Ureter (tissue), 1 donor: ENCODE results near the gene MTFP1. TPM values are rescaled to one million over a fixed set of nuclear protein-coding genes. Genes with fewer than 3 reads are reported as not detected.
"Not testable (repeated sequence)": the region's sequence is repeated elsewhere in the genome, so short reads cannot be mapped to it uniquely, and the experiment has no call there.

Experiments used
- DNase-seq: peaks from one replicate; pipeline ENCODE4 v3.0.0-alpha.2; 2020; ENCODE audit warnings: low spot score
- total RNA-seq: library from RNA; stranded (reverse); gene quantifications from one replicate; pipeline ENCODE4 v1.2.4, GENCODE V29; 2023
- donor health status: DM: yes; HTN: yes; CAD: no.

The MTFP1 gene, protein sequence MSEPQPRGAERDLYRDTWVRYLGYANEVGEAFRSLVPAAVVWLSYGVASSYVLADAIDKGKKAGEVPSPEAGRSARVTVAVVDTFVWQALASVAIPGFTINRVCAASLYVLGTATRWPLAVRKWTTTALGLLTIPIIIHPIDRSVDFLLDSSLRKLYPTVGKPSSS
- 9.1 TPM for total RNA-seq

DNA sequence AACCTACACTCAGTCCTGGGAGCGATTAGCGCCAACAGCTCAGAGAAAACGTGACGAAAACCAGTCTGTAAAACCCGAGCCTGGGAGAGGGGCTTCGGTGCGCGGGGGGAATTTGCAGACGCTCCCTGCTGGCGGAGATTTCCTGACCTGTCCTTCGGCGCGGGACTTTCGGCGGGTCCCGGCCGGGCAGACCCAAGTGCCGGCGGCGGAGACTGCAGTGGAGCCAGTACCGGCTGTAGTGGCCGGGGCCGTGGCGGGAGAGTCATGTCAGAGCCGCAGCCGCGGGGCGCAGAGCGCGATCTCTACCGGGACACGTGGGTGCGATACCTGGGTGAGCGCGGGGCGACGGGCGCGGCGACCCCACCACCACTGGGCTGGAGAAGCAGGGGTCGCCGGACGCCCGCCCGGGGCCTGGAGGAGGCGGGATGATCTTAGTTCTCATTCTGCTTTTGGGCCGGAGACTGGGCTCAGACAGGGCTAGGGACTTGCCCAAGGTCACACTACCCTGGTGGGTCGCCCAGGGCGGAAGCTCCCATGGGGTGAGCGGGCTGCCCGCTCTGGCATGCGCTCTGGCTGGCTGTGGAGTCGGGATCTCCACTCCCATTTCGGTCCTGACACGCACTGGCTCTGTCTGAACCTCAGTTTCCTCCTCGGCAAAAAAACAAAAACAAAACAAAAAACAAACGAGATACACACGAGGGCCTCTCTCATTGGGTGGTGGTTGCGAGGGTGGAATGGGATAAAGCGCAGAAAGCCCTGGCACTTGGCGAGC lies at the start of gene MTFP1:
Gene MTFP1 (plus strand): TSS at position 153 of the 772 bp plus-strand sequence. CDS start 112 bp downstream, at position 265.
- DNase-seq, result peak; percentile 60

DNA sequence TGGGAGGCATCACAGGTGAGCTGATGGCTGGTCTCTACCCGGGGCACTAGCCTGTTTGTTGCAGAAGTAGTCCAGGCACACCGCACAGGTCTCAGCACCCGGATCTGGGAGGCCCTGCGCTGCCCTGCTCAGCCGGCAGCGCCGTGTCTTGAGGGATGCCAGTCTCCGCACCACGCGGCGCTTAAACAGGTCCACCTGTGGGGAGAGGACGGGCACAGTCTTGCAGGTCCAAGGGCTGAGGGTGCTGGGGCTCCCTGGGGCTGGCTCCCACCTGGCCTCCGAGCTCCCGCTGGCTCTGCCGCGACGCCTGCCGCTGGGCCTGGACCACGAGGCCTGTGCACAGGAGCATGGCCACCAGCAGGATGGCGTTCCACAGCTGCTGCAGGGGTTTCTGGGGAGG lies 45.6 kb upstream of the MTFP1 start:
- DNase-seq, result no peak

DNA sequence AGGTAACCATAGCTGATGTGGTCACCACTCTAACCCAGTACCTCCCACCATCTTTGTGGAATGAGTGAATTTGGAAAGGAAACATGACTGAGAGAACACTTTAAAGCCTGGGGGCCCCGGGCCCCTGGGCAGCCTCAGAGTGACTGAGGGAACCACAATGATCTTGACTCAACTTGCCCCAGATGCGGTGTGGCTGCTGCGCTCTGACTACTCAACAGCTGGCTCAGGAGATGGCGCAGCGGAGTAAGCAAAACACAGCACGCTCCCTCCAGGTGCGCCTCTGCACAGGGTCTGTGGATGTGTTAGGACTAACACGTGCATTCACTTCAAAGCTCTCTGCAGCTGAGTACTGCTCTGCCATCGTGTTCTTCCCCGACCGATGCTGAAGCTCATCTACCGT lies 44.3 kb upstream of the MTFP1 start:
- no peak for DNase-seq

DNA sequence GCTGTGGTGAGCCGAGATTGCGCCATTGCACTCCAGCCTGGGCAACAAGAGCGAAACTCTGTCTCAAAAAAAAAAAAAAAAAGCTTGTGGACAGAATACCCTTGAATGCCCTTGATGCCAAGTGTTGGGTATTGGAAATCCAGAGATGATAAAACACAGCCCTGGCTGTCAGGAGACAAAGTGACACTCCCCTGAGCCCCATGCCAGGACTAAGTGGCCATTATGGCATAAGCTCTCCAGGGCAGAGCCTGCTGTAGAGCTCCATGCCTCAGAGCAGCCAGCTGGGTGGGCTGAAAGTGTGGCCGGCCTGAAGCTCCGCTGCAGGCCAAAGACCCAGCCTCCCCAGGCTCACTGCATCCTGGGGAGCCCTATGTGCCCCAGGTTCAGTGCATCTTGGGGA lies 43.2 kb upstream of the MTFP1 start:
- no peak for DNase-seq

DNA sequence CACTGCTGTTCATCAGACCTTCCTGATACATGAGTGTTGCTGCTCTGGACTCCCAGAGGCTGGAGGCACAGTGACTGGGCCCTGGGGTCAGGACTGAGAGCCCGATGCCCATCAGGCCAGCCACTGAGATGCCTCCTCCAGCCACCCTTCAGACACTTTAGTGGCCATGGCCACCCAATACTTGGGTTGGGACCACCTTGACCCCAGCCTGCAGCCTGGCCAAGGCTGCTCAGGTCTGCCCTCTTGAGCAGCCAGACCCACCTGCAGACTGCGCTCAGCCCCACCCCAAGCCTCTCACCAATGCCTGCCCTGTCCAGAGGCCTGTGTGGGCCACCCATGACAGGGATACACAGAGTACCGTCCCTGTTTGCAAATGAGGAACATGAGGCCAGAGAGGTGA lies 42.5 kb upstream of the MTFP1 start:
- no peak for DNase-seq

DNA sequence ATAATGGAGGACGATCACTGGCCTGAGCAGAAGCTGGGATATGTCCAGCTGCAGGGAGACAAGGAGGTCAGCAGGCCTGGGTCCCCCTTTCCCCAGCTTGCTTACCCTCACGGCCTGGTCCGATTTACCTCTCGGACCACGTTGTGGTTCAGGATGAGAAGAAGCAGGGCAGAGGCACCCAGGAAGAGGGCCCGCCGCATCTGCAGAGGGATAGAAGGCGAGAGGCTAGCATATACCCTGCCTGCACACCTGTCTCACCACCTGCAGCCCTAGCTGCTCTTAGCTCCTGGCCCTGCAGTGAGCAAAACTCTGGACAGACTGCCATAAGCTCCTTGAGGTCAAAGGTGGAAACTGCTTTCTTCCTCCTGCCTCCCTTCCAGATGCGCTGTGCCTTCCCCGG lies 39.6 kb upstream of the MTFP1 start:
- no peak for DNase-seq

DNA sequence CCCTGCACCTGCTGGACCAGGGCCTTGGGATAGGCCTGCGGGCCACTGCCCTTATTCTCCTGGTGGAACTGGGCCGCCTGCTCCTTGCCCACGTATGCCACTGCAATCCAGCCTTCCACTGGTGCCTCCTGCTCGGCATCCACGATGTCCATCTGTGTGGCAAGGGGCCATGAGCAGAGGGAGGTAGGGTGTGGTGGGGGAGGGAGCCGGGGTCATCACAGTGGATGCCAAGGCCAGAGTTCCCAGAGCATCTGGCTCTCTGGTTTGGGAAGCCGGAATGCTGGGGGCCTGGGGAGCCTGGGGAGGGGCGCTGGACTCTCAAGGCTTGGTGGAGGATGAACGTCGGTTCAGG lies 39.0 kb upstream of the MTFP1 start:
- DNase-seq, result no peak

DNA sequence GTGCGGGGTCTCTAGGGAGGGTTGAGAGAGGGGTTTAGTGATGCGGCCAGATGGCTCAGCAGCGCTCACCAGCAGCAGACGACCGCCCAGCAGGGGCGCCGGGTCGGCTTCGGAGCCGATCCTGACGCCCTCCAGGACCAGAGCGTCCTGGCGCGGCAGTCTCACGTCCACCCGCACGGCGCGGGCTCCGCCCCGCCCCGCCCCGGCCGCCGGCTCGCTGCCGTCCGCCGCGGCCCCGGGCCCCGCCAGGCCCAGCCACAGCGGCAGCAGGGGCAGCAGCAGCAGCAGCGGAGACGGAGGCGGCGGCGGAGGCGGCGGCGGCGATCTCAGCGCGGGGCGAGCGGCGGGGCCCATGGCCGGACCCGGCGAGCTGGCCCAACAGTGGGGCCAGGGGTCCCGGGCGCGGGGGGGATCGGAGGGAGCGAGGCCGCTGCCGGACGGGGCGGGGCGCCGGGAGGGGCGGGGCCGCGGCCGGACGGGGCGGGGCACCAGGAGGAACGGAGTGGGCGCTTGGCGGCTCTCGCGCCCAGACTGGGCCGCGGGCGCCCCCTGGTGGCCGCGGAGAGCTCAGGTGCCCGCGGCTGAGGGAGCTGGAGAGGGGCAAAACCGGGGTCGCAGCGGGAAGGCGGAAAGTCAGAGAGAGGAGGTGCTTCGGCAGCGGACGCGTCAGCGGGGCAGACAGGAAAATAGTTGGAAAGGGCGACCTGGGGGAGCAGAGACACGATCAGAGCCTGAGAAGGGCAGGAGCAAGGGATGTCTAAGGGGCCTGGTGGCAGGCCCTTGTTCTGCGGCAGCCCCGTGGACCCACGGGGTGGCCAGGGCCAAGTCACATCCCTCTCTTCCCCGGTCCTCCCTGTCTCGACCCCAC lies 38.4 kb upstream of the MTFP1 start, which contains the start of gene RNF215:
Gene RNF215 (minus strand): TSS at position 452 of the 868 bp plus-strand sequence. CDS start 98 bp downstream, at position 354.
- peak; percentile 83 for DNase-seq

DNA sequence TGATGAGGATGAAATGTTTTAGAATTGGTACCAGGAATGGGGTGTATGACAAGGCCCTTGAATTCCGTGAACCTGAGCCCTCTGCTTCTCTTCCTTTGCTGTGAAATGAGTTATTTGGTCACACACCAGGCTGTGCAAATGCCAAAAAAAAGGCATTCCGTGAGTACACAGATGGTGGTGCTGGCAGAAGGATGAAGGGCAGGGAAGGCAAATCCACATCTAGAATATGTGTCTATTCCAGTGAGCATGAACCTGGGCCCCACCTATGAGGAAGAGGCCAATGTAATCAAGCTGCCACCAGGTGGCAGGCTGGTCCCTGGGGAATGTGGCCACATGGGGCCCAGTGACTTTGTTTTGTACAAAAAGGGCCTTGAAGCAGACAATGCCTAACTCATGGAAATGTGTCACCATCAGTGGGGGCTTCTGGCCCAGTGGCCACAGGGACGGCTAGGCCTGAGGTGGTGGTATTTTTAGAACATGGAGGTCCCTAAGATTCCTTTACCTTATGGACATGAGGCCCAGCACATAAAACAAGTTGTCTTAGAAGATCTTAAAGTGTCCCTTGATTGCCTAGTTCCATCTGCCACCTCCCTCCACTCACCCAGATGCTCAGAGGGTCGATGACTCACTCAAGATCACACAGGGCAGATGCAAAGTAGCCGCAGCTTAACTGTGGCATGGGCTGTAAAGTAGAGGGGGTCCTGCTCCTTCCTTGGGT lies 34.4 kb upstream of the MTFP1 start:
- peak; percentile 66 for DNase-seq

DNA sequence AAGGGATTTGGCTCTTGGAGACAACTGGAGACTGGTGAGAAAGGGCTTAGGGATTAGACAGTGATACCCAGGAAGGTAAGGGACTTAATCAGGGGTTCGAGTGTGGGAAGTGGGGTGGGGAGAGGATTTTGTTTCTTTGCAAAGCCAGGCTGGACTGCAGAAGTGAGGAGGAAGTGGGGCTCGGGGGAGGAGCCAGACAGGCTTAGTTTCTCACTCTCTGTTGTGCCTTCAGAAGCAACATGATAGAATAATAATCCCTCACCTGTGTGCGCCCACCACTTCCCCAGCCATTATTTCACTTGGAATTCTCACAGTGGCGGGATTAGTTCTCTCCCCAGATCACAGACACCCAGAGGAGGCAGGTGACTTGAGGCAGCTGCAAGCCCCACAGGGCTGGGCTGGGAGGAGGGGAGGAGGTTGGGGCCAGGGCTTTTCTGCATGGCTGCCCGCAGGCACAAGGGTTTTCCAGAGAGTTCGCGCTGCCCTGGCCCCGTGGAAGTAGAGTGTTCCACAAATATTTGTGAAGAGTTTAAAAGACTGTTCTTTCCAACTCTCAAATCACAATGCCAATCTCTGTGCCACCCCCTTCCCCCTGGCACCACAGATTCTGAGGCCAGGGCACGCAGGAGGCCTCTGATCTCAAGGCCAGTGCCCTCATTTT lies 32.8 kb upstream of the MTFP1 start:
- no peak for DNase-seq

DNA sequence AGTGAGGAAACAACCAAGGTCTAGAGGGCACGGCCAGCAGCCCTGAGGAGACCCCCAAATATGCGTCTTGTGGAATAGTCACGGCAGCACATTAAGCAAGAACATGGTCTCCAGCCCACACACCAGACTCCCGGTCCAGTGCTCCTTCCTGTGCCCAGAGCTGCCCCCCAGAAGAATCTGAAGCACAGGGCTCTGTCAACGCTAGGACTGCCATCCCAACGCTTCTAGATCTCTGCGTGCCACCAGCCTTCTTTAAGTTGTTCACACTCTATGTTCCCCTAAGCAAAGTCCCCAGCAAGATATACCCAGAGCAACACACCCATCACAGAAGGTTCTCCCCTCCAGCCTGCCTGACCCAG lies 32.3 kb upstream of the MTFP1 start:
- no peak for DNase-seq

DNA sequence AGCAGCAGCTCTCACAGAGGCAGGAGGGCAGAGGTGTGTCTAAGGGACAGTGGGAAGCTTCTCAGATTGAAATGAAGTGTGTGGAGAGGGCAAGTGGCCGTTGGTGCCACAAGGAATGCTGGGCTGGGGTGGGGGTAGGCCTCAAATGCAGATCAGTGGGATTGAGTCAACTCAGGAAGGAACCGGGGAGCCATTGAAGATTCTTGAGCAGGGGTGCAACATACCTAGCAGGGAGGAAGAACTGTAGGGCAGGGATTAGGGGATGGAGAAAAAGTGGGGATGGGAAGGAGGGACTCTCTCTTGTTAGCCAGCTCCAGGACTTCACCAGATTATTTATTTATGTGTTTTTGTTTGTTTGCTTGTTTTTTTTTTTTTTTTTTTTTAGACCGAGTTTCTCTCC lies 31.7 kb upstream of the MTFP1 start:
- DNase-seq, result no peak

DNA sequence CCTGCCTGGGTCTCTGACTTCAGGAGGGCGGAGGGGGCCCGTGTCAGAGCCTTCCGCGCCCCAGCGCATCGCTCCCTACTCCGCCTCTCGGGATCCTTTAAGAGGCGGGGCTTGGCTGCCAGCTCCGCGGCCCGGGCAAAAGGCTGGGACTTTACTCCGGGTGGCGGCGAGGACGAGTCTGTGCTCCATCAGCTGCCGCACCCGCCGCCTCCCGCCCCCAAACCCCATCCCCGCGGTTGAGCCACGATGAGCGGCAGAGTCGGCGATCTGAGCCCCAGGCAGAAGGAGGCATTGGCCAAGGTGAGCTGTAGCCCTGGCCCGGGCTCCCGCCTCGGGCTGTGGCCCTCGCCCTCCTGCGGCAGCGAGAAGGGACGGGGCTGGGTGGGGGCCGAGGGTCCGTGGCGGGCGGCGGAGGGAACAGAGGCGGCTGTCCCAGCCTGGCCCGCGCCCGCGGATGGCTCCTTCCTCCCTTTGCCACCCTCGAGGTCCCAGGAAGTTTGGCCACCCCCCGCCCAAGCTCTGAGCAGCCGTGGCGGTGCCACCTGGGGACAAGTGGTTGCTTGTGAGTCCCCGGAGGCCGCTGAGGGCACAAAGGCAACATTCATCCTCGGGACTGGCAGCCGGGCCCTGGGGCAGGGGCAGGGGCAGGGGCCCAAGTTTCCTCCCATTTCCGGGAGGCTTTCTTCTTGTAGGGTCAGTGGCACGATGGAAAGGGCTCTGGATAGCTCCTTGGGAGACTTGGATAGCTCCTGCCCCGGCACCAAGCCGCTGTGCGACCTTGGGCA lies 28.5 kb upstream of the MTFP1 start, which contains the start of gene SEC14L2:
Gene SEC14L2 (plus strand): TSS at position 148 of the 785 bp plus-strand sequence. CDS start 99 bp downstream, at position 247.
- peak; percentile 64 for DNase-seq

DNA sequence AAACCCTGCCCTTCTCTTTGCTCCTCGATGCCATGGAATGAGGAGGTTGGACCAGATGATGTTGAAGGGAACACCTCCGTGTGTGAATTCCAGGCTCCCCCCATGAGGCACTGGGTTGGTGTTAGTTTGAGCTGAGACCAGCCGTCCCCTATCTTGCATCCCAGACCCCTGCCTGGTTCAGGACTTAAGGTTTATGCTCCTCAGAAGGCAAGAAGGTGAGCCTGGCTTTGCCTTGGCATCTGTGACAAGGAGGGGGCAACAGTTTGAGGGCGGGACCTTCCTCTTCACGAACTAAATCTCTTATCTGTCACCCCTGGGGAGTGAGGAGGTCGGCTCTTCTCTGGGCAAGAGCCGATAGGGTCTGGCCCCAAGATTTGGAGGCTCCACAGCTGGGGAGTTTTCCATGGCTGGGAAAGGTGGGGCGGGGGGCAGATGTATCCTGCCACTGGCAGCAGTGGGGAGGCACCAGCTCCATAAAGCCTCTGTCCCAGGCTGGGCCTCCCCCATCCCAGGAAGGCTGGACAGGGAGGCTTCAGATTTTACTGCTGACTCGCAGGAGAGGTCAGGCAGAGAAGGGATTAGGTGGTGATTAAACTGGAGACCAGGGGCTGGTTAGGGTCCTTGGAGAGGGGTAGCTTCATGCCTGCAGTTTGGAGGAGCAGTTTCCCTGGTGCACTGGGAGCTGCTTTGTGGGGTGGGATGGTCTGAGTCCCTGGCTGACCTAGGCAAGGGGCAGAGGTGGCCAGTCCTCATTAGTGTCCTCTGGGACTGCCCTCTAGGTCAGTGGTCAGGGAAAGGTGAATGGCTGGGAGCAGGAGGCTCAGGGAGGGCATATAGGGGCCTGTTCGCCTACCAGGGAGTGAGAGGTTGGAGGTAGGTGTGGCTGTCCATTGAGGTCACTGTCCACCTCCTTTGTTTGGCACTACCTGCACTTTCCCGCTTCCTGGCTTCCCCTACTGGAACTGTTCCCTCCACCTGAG lies 27.6 kb upstream of the MTFP1 start:
- DNase-seq, result no peak

DNA sequence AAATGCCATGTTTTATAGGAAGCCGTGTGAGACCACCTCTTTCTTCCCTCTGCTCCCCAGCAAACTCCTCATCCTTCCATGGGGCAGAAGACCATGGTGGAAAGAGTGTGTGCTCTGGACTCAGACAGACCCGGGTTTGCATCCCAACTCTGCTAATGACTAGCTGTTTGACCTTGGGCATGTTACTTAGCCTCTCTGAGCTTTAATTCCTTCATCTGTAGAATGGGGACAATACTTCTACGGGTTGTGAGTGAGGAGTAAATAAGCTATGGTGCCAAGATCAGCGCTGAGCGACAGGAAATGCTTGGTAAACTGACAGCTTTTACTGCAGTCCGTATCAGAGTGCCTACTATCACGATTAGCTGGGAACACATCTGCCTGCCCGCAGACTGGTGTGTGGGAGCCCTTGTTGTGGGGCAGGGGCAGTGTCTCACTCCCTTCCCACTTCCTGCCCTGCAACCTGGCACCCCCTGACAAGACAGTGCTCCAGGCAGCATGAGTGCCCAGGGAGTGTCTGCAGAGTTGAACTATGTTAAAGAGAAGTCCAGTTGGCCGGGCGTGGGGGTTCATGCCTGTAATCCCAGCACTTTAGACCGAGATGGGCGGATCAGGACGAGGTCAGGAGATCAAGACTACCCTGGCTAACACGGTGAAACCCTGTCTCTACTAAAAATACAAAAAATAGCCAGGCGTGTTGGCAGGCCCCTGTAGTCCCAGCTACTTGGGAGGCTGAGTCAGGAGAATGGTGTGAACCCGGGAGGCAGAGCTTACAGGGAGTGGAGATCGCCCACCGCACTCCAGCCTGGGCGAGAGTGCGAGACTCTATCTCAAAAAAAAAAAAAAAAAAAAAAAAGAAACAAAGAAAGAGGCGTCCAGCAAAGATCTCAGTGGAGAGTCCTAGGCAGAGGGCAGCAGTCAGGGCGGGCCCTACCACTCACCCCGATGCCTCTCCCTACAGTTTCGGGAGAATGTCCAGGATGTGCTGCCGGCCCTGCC lies 26.6 kb upstream of the MTFP1 start:
- DNase-seq, result no peak

DNA sequence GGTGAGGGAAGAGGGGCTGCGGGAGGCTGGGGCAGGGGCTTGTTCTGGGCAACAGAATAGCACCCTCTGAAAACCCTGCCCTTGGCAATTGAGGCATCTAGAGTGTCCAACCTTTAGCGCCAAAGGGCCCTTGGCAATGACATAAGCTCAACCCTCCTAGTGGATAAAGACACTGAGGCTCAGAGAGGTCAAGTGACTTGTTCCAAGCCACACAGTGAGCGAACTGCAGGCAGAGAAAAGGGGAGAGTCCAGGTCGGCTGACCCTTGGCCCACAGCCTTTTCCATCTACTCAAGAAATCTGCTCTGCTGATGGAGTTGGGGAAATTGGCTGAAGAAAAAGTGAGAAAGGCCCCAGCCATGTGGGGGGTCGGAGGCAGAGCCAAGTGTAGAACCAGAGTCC lies 25.9 kb upstream of the MTFP1 start:
- no peak for DNase-seq

DNA sequence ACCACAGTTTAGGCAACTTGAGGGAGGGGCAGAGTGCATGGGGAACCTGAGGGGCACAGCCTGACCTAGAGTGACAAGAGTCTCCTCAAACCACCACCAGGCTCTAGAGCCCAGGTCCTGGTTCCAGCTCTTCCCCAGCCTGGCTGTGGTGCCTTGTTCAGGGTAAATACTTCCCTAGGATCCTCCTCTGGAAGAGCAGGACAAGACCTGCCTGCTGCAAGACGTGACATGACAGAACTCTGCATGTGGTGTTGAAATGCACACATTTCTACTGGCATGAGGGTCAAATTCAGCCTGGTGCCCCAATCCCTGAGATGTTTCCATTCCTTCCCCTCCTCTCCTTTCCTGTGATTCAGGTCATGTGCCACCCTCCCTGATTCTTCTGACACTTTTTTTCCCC lies 25.4 kb upstream of the MTFP1 start:
- DNase-seq, result no peak

DNA sequence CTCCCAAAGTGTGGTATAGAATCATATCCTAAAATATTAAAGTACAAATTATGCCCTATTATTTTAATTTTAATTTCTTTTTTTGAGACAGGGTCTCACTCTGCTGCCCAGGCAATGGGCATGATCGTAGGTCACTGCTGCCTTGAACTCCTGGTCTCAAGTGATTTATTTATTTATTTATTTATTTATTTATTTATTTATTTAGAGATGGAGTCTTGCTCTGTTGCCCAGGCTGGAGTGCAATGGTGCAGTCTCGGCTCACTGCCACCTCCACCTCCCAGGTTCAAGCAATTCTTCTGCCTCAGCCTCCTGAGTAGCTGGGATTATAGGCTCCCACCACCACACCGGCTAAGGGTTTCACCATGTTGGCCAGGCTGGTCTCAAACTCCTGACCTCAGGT lies 24.5 kb upstream of the MTFP1 start:
- not testable (repeated sequence) for DNase-seq
